GM18951 (cell line): ENCODE results near the gene GLMN.
"Not testable (repeated sequence)": the region's sequence is repeated elsewhere in the genome, so short reads cannot be mapped to it uniquely, and the experiment has no call there.

Experiments
- POLR2A ChIP-seq: IDR thresholded peaks from 4 replicates; pipeline ENCODE4 v1.6.1; 2011; ENCODE audit warnings: mild to moderate bottlenecking; ENCODE audit not compliant: insufficient read length, insufficient read depth; ENCODE audit errors: extremely low read depth
- in situ Hi-C: fragments of 300-500 bp; cut with MboI; formaldehyde crosslinking; loops from one replicate; pipeline ENCODE4 v1.12.0; 2022; ENCODE audit warnings: low sequenced_read_pairs, mixed read lengths, inconsistent platforms; ENCODE audit not compliant: unreplicated experiment

The GLMN gene

GRCh38 chr1:92274939-92275338, 23.8 kb downstream of the GLMN start:
- in situ Hi-C loops, result no loop called here
- TF ChIP-seq POLR2A, result no peak

GRCh38 chr1:92273039-92273438, 25.7 kb downstream of the GLMN start:
- TF ChIP-seq POLR2A, result no peak
- in situ Hi-C loops, result no loop called here

DNA sequence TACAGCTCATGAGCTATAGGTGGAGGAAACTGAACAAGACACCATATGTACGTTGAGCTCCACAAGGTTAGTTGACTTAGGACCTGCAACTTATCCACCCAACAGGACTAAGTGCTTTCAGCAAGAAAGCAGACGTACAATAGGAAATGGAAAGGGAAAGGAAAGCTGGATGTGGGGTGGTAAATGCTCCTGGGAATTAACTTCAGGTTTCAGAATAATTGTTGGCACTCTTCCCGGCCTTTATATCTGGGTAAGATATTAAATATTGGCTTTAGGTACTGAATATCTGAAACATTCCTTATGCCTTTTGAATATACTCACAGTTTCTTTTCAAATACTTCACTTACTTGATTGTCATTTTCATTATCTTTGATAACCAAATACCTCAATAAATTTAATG, 36.3 kb downstream of the GLMN start:
- TF ChIP-seq POLR2A, result no peak
- in situ Hi-C loops, result no loop called here

- no peak for TF ChIP-seq POLR2A
- in situ Hi-C loops, result no loop called here
Observed at GRCh38 chr1:92259350-92259749, 39.4 kb downstream of the GLMN start.

DNA sequence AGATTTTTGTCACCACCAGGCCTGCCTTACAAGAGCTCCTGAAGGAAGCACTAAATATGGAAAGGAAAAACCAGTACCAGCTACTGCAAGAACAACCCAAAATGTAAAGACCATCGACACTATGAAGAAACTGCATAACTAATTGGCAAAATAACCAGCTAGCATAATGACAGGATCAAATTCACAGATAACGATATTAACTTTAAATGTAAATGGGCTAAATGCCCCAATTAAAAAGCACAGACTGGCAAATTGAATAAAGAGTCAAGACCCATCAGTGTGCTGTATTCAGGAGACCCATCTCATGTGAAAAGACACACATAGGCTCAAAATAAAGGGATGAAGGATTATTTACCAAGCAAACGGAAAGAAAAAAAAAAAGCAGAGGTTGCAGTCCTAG, 44.1 kb downstream of the GLMN start:
- in situ Hi-C loops, result not testable (repeated sequence)

DNA sequence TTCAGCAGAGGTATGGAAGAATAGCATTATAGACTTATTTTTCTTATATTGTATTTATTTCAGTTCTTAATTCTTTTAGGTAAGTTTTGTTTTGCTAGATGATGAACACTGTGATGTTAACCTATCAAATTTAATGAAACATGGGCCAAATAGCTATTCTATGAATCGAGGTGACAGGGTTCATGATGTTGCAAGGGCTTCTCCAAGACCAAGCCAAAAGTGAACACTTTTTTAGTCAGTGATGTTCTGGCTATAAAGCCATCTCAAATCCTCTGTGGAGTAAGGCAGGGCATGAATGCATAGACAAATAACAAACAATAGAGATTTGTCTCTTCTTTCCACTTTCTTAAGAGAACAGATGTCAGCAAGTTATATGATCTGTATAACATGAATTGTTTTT, 54.4 kb downstream of the GLMN start:
- in situ Hi-C loops, result no loop called here
- TF ChIP-seq POLR2A, result no peak

GRCh38 chr1:92240034-92240433, 58.8 kb downstream of the GLMN start:
- in situ Hi-C loops, result no loop called here
- no peak for TF ChIP-seq POLR2A

DNA sequence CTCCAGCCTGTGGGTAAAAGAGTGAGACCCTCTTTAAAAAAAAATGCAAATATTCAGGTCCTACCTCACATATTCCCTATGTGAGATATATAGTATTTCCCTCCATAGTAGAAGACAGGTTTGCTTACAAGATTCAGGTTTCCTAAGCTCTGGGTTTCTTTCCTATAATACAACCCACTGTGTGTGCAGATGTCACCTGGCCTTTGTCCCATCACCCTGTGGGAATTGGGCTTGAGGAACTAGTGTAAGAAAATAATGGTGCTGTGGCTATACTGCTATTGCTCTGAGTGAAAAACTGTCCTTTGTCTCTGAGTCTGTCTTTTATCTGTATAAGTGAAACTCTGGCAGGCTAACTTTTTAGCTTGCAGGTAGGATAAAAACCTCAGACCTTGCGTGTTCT, 68.1 kb downstream of the GLMN start:
- in situ Hi-C loops, result no loop called here

DNA sequence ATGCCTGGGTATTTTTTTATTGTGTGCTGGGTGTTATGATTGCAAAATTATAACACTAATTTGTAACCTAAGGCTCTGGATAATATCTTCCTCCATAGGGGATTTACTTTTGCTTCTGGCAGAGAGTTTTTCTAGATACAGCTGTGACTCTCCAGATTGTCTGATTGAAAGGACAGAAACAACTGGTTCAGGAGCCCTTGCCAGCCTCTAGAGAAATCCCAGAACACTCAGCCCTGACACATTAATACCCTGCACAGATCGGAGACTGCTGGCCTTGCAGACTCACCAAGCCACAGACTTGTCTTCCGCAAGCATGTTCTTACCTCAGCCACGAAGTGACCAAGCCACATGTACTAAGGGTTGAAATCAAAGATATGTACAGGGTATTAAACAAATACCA, 70.4 kb downstream of the GLMN start:
- TF ChIP-seq POLR2A, result no peak
- in situ Hi-C loops, result no loop called here

More for the DNA sequence above, 68.1 kb downstream of the GLMN start:
- TF ChIP-seq POLR2A, result no peak

- in situ Hi-C loops, result no loop called here
- TF ChIP-seq POLR2A, result no peak
Observed at GRCh38 chr1:92219028-92219427, 79.8 kb downstream of the GLMN start.

DNA sequence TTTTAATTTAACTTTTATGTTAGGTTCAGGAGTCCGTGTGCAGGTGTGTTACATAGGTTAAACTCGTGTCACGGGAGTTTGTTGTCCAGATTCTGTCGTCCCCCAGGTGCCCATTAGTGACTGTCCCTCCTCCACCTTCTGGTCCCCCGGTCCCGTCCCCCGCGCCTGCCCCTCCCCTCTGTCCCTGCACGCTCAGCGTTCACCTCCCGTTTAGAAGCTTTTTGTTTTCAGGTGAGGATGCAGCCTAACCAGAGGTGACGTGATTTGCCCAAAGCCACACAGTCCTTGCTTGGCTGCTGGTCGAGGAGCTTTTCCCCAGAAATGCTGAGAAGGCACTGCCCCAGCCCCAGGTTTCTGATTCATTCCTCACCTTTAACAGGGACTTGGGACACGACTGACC, 80.2 kb downstream of the GLMN start:
- TF ChIP-seq POLR2A, result no peak
- in situ Hi-C loops, result no loop called here

GRCh38 chr1:92217721-92218120, 81.1 kb downstream of the GLMN start, which contains the start of gene C1orf146:
Gene C1orf146 (plus strand): TSS chr1:92217915. CDS start chr1:92231421, 13,506 bp downstream.
- no peak for TF ChIP-seq POLR2A
- in situ Hi-C loops, result no loop called here

DNA sequence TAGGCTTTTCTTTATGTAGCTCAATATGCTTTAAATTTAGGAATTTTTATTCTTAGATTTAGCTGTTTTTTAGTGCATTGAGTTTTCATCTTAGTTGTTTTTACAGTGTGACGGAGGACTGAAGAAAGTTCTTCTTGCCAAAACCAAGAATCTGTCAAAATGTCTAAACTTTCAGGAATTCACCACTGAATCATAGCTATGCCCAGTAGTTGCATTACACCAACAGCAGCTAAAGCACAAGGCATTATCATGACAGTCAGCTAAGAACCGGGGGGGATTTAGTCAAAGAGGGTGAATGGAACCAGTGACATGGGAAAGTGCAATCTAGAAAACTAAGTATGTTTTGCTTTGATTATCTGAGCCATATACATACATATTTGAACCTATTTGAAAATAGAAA, 87.6 kb downstream of the GLMN start:
- no peak for TF ChIP-seq POLR2A
- in situ Hi-C loops, result no loop called here

DNA sequence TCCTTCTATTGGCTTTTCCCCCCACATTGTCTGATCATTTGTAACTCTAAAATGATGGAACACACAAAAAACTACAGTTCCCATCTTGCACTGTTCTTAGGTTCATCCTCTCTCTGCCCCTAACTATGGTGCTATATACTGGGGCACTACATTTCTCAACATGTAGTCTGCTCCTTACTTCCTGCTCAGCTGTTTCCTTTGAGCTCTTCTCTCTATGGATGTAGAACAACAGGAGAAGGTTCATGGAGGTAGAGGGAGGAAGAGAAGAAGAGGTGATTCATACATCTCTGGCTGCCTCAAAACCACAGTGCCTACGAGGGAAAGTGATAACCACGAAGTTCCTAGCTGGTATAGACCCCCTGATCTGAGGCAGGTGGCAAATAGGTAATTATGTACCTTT, 88.1 kb downstream of the GLMN start:
- in situ Hi-C loops, result no loop called here
- TF ChIP-seq POLR2A, result no peak

GRCh38 chr1:92203105-92203504, 95.7 kb downstream of the GLMN start:
- no peak for TF ChIP-seq POLR2A
- in situ Hi-C loops, result no loop called here
